Gastroesophageal sphincter (tissue), 4 donors: Measurements from ENCODE around the gene SEMA4A. TPM values are rescaled to one million over a fixed set of nuclear protein-coding genes. Genes with fewer than 3 reads are reported as not detected.
"Not testable (repeated sequence)": the region's sequence is repeated elsewhere in the genome, so short reads cannot be mapped to it uniquely, and the experiment has no call there.

Source experiments
- ATAC-seq: fragments of 150-250 bp; one replicate; pipeline ENCODE4 v1.9.1; 2016; ENCODE audit warnings: mild to moderate bottlenecking, moderate library complexity
- H3K27ac ChIP-seq, 4 donors: fragments of 200-600 bp; sonication (generic) in 3 of 4; 1 replicate in 3 of 4; 2 replicates in 1 of 4; pipeline ENCODE4 v1.5.1; 2016 to 2019
- H3K27me3 ChIP-seq: fragments of 200-600 bp; sonication (generic); one replicate; pipeline ENCODE4 v1.5.1; 2019
- H3K36me3 ChIP-seq, 2 donors: fragments of 200-600 bp; sonication (generic); one replicate each; pipeline ENCODE4 v1.5.1; 2019; ENCODE audit warnings: control low read depth in 1 of 2
- H3K4me1 ChIP-seq, 3 donors: fragments of 200-600 bp; sonication (generic); 1 replicate in 2 of 3; 2 replicates in 1 of 3; pipeline ENCODE4 v1.5.1; 2016 to 2019; ENCODE audit warnings: control low read depth in 2 of 3
- H3K4me3 ChIP-seq, 2 donors: fragments of 200-600 bp; sonication (generic); one replicate each; pipeline ENCODE4 v1.5.1; 2019; ENCODE audit warnings: mild to moderate bottlenecking in 1 of 2, moderate library complexity in 1 of 2
- H3K9me3 ChIP-seq, 3 donors: fragments of 200-600 bp; sonication (generic); one replicate each; pipeline ENCODE4 v1.5.1; 2017 to 2019; ENCODE audit warnings: control low read depth in 2 of 3
- EP300 ChIP-seq: sonication (generic); formaldehyde crosslinking; IDR thresholded peaks from one replicate; pipeline ENCODE4 v1.6.1; 2017; ENCODE audit warnings: antibody characterized with exemption, mild to moderate bottlenecking
- POLR2A ChIP-seq, 2 donors: fragments of 450-650 bp; IDR thresholded peaks; one replicate each; pipeline ENCODE4 v1.6.1; 2017; ENCODE audit warnings: antibody characterized with exemption in 2 of 2, mild to moderate bottlenecking in 2 of 2, moderate library complexity in 1 of 2
- POLR2AphosphoS5 ChIP-seq: sonication (generic); formaldehyde crosslinking; IDR thresholded peaks from one replicate; pipeline ENCODE4 v1.6.1; 2017; ENCODE audit warnings: antibody characterized with exemption
- WGBS, 2 donors: methylation state at CpG; one replicate each; pipeline ENCODE4 v1.1.5; 2018; ENCODE audit warnings: low coverage in 1 of 2; 5-methylcytosine and 5-hydroxymethylcytosine counted together
- total RNA-seq, 4 donors: library from RNA; depleted of rRNA; stranded (reverse); fragments of >200 nt; gene quantifications; one replicate each; pipeline ENCODE4 v1.1.0, GENCODE V29; 2016
- TF ChIP-seq, protein P1 (sequence below), 4 experiments: fragments of 200-600 bp in 2 of 4; fragments of 450-650 bp in 2 of 4; sonication (generic) in 1 of 4; IDR thresholded peaks; one replicate each; pipeline ENCODE4 v1.5.1; 2017 to 2019; ENCODE audit warnings: antibody characterized with exemption in 4 of 4, mild to moderate bottlenecking in 2 of 4, moderate library complexity in 2 of 4

SEMA4A gene
- total RNA-seq, 4 donors from 2014 or later = 1.7 to 7.5 (median 3.4) TPM

DNA sequence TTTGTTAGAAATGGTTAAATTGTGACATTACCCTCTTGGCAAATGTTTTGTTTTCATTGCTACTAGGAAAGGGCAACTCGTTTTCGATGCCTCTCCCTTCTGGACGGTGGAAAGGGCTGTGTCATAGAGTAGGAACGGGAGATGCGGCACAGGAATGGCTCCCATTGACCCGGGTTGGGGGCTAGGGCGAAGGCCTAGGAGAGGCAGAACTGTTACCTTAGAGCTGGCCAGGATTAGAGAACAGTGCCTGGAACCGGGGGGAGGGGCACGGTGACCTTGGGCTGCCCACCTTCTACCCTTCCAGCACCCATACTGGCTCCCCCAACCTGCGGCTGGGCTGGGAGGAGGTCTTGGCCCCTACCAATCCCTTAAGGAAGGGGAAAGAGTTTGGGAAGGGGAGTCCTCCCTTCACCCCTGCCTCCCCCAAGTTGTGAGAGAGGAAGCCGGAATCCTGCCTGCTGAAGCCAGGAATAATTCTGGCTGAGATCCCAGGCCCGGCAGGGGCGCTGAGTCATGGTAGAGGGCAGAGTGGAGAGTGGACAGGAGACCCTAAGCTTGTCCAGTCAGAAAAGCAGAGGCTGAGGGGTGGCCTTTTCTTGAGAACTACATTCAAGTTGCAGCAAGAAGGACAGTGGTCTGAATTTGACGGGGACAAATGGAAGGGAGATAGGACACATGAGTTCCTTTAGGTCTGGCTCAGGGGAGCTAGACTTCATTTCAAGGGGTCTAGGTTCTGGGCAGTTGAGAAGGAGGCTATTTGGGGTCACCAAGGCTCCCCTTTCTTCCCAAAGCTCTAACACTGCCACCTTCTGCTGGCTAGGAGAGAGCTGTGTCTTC is 30.6 kb upstream of the SEMA4A start:
- no peaks in the 10 kb centered on the region for H3K27me3 ChIP-seq
- peak overlapping the region; percentile 38 to 93 for H3K4me3 ChIP-seq
- peak; percentile 37 for ATAC-seq
- peaks cover 0 to 5% of the 10 kb centered on the region in 2 donors for H3K36me3 ChIP-seq
- peaks cover 23 to 100% (median 76%) of the 10 kb centered on the region in 3 donors for H3K4me1 ChIP-seq
- H3K9me3 ChIP-seq = no peaks in the 10 kb centered on the region
- H3K27ac ChIP-seq = peak overlapping the region; percentile 94 to 100 (median 100)
- 7 to 17% methylated on average over 4 to 8 of the region's 14 CpGs for WGBS, 2 donors
- TF ChIP-seq, protein P1, sequence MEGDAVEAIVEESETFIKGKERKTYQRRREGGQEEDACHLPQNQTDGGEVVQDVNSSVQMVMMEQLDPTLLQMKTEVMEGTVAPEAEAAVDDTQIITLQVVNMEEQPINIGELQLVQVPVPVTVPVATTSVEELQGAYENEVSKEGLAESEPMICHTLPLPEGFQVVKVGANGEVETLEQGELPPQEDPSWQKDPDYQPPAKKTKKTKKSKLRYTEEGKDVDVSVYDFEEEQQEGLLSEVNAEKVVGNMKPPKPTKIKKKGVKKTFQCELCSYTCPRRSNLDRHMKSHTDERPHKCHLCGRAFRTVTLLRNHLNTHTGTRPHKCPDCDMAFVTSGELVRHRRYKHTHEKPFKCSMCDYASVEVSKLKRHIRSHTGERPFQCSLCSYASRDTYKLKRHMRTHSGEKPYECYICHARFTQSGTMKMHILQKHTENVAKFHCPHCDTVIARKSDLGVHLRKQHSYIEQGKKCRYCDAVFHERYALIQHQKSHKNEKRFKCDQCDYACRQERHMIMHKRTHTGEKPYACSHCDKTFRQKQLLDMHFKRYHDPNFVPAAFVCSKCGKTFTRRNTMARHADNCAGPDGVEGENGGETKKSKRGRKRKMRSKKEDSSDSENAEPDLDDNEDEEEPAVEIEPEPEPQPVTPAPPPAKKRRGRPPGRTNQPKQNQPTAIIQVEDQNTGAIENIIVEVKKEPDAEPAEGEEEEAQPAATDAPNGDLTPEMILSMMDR (IDR thresholded peaks at IDR 0.05) = no peak
- TF ChIP-seq EP300 (no peak), POLR2A (IDR thresholded peaks at IDR 0.05) (peak; percentile 14 to 53), POLR2AphosphoS5 (peak; percentile 91)

DNA sequence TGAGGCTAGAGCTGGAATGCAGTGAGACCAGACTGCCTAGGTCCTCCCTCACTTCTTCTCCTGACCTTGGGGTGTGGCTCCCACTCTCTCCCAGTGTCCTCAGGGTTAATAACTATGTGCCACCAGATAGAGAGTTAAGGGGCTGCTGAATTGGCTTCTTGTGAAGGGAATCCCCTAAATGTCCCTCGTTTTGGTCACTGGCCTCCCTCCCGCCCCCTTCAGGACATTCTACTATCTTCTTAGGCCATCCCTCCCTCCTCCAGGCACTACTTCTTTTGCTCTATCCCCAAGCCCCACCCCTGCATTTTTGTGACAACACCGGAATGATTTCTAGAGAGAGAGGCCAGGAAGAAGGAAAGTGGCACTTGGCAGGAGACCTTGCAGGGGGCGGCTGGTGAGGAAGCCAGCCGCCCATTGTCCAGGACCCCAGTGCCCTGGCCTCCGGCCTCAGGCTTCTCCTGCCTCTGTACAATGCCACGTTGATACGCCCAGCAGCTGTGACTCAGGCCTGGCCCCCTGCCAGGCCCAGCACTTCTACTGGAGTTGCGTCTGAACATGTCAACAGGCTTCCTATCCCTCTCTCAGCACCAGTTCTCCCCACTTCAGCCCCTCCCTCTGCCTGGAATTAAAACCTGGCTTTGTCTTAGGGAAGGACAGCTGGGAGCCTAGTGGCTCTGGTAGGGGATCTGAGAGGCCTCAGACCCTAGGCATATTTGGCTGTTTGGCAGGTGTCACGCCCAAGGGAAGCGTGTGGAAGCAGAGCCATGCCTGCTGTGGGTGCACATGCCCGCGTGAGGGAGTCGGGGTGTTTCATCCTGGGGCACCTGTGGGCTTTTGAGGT is 29.8 kb upstream of the SEMA4A start:
- peak; percentile 62 to 67 for TF ChIP-seq POLR2A (IDR thresholded peaks at IDR 0.05)
- no peak for TF ChIP-seq EP300
- TF ChIP-seq POLR2AphosphoS5 = peak; percentile 96
- TF ChIP-seq, protein P1 (IDR thresholded peaks at IDR 0.05) = peak in 3 of 4 experiments; percentile 17 to 41 (median 28)
- WGBS, 2 donors = 0 to 3% methylated on average over 5 to 6 of the region's 14 CpGs
- H3K9me3 ChIP-seq = no peaks in the 10 kb centered on the region
- H3K27me3 ChIP-seq = no peaks in the 10 kb centered on the region
- peak overlapping the region; percentile 38 to 93 for H3K4me3 ChIP-seq
- peaks cover 0 to 5% of the 10 kb centered on the region in 2 donors for H3K36me3 ChIP-seq
- ATAC-seq = peak; percentile 84
- H3K4me1 ChIP-seq = peaks cover 30 to 100% (median 83%) of the 10 kb centered on the region in 3 donors
- peak overlapping the region; percentile 94 to 100 (median 100) for H3K27ac ChIP-seq

DNA sequence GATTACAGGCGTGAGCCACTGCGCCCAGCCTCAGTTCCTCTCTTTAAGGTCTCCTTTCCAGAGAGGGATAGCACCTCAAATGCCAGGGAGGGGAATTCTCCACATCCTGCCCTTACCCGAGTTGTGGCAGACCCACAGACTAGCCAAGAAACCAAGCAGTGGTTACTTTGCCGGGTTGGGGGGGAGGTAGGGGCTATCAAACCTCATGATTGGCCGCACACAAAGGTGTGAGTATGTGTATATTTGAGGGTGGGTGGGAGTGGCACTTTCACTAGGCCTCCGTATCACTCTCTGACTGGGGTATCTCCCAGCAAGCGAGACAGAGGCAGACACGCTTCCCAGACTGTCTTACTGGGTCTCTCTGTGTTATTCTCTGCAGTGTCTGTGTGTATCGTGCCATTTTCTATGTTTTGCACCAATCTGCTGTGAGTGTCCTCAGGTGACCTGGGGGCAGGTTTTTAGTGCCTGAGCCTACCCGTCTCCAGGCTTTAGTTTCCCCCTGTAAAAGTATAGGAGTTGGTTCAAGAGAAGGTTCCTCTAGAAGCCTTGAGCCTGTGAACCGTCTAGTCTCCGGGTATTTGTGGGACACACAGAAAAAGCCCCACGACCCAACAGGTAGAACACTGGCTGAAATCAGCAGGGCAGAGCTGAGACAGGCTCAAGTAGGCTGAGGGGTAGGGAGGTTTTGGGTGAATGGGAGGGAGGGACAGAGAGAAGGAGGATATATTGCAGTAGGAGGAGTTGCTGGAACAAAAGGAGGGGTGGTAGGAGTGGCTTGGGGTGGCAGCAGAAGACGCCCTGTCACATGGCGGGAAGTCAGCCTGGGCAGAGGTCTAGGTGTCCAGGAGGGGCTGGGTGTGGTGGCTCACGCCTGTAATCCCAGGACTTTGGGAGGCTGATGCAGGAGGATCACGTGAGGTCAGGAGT is 28.6 kb upstream of the SEMA4A start:
- WGBS, 2 donors = 7 to 8% methylated on average over 5 to 11 of the region's 17 CpGs
- ATAC-seq = no peak
- H3K4me1 ChIP-seq = peaks cover 36 to 100% (median 83%) of the 10 kb centered on the region in 3 donors
- H3K27ac ChIP-seq = peak overlapping the region; percentile 94 to 100 (median 100)
- no peaks in the 10 kb centered on the region for H3K9me3 ChIP-seq
- H3K27me3 ChIP-seq = no peaks in the 10 kb centered on the region
- TF ChIP-seq, protein P1 (IDR thresholded peaks at IDR 0.05) = no peak
- TF ChIP-seq POLR2AphosphoS5 (peak; percentile 66), EP300 (no peak), POLR2A (IDR thresholded peaks at IDR 0.05) (peak; percentile 33 to 38)
- H3K36me3 ChIP-seq = peaks cover 0 to 5% of the 10 kb centered on the region in 2 donors
- peak overlapping the region in 1 of 2 donors; percentile 93 for H3K4me3 ChIP-seq

DNA sequence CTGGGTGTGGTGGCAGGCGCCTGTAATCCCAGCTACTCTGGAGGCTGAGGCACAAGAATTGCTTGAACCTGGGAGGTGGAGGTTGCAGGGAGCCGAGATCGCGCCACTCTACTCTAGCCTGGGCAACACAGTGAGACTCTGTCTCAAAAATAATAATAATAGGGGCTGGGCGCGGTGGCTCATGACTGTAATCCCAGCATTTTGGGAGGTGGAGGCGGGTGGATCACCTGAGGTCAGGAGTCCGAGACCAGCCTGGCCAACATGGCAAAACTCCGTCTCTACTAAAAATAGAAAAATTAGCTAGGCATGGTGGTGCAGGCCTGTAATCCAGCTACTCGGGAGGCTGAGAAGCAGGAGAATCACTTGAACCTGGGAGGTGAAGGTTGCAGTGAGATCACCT is 27.8 kb upstream of the SEMA4A start:
- WGBS, 2 donors = 0 to 46% methylated on average over 1 to 10 of the region's 10 CpGs
- not testable (repeated sequence) for H3K36me3 ChIP-seq, H3K27me3 ChIP-seq, ATAC-seq, H3K9me3 ChIP-seq
- Histone ChIP-seq H3K4me1 (peaks cover 40 to 100% (median 83%) of the 10 kb centered on the region in 3 donors), H3K27ac (peak overlapping the region; percentile 94 to 100 (median 100)), H3K4me3 (peak overlapping the region in 1 of 2 donors; percentile 93)
